ENCODE results near the gene CALCB.
"Not testable (repeated sequence)": the region's sequence is repeated elsewhere in the genome, so short reads cannot be mapped to it uniquely, and the experiment has no call there.

DNA sequence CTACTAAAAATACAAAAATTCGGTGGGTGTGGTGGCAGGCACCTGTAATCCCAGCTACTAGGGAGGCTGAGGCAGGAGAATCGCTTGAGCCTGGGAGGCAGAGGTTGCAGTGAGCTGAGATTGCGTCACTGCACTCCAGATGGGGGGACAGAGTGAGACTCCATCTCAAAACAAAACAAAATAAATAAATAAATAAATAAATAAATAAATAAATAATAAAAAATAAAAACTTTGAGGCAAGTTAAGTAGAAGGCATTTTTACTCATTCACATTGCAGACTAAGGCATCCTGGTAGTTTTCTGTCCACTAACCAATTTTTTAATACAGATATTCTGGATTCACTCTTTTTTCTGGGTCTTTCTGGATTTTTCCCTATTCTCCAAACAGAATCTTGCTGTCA is 26.7 kb upstream of the CALCB start:
- TF ChIP-seq, protein P1, sequence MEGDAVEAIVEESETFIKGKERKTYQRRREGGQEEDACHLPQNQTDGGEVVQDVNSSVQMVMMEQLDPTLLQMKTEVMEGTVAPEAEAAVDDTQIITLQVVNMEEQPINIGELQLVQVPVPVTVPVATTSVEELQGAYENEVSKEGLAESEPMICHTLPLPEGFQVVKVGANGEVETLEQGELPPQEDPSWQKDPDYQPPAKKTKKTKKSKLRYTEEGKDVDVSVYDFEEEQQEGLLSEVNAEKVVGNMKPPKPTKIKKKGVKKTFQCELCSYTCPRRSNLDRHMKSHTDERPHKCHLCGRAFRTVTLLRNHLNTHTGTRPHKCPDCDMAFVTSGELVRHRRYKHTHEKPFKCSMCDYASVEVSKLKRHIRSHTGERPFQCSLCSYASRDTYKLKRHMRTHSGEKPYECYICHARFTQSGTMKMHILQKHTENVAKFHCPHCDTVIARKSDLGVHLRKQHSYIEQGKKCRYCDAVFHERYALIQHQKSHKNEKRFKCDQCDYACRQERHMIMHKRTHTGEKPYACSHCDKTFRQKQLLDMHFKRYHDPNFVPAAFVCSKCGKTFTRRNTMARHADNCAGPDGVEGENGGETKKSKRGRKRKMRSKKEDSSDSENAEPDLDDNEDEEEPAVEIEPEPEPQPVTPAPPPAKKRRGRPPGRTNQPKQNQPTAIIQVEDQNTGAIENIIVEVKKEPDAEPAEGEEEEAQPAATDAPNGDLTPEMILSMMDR (IDR thresholded peaks at IDR 0.05; ENCODE audit: poor library complexity, severe bottlenecking): not testable (repeated sequence)
- TF ChIP-seq EZH2 (IDR thresholded peaks at IDR 0.05; ENCODE audit: borderline replicate concordance, insufficient read depth, low read length, poor library complexity, severe bottlenecking); EP300 (conservative IDR thresholded peaks at IDR 0.05; ENCODE audit: poor library complexity, severe bottlenecking); SMC3 (conservative IDR thresholded peaks at IDR 0.05; ENCODE audit: poor library complexity); POLR2AphosphoS5 (IDR thresholded peaks at IDR 0.05); RAD21 (conservative IDR thresholded peaks at IDR 0.05); MXI1 (conservative IDR thresholded peaks at IDR 0.05; ENCODE audit: poor library complexity, severe bottlenecking); TAF1 (IDR thresholded peaks at IDR 0.05; ENCODE audit: low read depth): not testable (repeated sequence)
- TF ChIP-seq, protein P2, sequence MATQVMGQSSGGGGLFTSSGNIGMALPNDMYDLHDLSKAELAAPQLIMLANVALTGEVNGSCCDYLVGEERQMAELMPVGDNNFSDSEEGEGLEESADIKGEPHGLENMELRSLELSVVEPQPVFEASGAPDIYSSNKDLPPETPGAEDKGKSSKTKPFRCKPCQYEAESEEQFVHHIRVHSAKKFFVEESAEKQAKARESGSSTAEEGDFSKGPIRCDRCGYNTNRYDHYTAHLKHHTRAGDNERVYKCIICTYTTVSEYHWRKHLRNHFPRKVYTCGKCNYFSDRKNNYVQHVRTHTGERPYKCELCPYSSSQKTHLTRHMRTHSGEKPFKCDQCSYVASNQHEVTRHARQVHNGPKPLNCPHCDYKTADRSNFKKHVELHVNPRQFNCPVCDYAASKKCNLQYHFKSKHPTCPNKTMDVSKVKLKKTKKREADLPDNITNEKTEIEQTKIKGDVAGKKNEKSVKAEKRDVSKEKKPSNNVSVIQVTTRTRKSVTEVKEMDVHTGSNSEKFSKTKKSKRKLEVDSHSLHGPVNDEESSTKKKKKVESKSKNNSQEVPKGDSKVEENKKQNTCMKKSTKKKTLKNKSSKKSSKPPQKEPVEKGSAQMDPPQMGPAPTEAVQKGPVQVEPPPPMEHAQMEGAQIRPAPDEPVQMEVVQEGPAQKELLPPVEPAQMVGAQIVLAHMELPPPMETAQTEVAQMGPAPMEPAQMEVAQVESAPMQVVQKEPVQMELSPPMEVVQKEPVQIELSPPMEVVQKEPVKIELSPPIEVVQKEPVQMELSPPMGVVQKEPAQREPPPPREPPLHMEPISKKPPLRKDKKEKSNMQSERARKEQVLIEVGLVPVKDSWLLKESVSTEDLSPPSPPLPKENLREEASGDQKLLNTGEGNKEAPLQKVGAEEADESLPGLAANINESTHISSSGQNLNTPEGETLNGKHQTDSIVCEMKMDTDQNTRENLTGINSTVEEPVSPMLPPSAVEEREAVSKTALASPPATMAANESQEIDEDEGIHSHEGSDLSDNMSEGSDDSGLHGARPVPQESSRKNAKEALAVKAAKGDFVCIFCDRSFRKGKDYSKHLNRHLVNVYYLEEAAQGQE (IDR thresholded peaks at IDR 0.05; ENCODE audit: borderline replicate concordance): not testable (repeated sequence)

Data from neural cell (in vitro differentiated cells).